MM.1S (cell line): Measurements from ENCODE around the gene CFAP65.

Experiments
- EZH2 ChIP-seq: fragments of 300-600 bp; sonication (generic); optimal IDR thresholded peaks from 2 replicates; pipeline ENCODE3; 2017; ENCODE audit warnings: low read depth, mild to moderate bottlenecking, antibody characterized with exemption, low read length, mixed read lengths
- TF ChIP-seq, protein P1 (sequence below): fragments of 300-600 bp; sonication (generic); IDR thresholded peaks from 2 replicates; pipeline ENCODE4 v1.5.1; 2016; ENCODE audit warnings: antibody characterized with exemption, low read length, mixed read lengths

DNA sequence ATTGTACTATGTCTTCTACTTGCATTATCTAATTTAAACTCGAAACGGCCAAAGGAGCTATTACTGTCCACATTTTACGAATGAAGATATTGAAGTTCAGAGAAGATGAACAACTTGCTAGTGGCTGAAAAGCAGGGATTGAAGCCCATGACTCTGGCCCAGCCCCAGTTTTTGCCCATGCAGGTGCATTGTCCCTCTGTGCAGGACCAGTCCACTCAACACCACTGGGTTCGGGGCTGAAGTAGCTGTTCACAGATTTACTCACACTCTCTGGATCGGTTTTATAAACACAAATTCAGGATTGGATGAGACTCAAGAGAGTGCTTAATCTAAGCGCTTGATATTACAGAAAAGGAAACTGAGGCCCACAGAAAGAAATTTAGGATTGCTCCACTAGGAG is 20.8 kb upstream of the CFAP65 start:
- TF ChIP-seq, protein P1, sequence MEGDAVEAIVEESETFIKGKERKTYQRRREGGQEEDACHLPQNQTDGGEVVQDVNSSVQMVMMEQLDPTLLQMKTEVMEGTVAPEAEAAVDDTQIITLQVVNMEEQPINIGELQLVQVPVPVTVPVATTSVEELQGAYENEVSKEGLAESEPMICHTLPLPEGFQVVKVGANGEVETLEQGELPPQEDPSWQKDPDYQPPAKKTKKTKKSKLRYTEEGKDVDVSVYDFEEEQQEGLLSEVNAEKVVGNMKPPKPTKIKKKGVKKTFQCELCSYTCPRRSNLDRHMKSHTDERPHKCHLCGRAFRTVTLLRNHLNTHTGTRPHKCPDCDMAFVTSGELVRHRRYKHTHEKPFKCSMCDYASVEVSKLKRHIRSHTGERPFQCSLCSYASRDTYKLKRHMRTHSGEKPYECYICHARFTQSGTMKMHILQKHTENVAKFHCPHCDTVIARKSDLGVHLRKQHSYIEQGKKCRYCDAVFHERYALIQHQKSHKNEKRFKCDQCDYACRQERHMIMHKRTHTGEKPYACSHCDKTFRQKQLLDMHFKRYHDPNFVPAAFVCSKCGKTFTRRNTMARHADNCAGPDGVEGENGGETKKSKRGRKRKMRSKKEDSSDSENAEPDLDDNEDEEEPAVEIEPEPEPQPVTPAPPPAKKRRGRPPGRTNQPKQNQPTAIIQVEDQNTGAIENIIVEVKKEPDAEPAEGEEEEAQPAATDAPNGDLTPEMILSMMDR = no peak
- no peak for TF ChIP-seq EZH2
